HepG2 (cell line): ENCODE results near the gene GJD3. TPM values are rescaled to one million over a fixed set of nuclear protein-coding genes. Genes with fewer than 3 reads are reported as not detected.

Experiments
- ATAC-seq: fragments of 200-7000 bp; cut with Tn5 transposase; 3 replicates; pipeline ENCODE4 v1.9.1; 2020; ENCODE audit warnings: mild to moderate bottlenecking, moderate library complexity
- BruUV-seq: library from RNA; stranded (reverse); fragments of 400-500 nt; replicated peaks from 2 replicates; lab custom pipeline; 2021; lab: Mats Ljungman, UMichigan
- CTCF ChIA-PET: fragments of 300-600 bp; formaldehyde crosslinking; extraction: SDS; loops from one replicate; lab custom pipeline; 2021; ENCODE audit warnings: low total read pairs, inconsistent platforms, low intra/inter-chr PET ratio; lab: Yijun Ruan, JAX
- POLR2A ChIA-PET: fragments of 350-600 bp; sonication (Branson Sonifier 250); formaldehyde crosslinking; loops from one replicate; lab custom pipeline; 2020; ENCODE audit warnings: antibody characterized with exemption, inconsistent platforms; lab: Yijun Ruan, JAX
- DNase-seq: peaks from one replicate; pipeline ENCODE4 v3.0.0-alpha.2; 2015; ENCODE audit warnings: low spot score
- FAIRE-seq: peaks from 3 replicates; lab custom pipeline; 2011; peaks lifted over from hg19 to GRCh38; lab: Jason Lieb, UNC
- H2AFZ ChIP-seq: one replicate; pipeline ENCODE4 v1.6.1; 2011; ENCODE audit warnings: low read length, inconsistent platforms
- H3K27ac ChIP-seq: fragments of 300-600 bp; 3 replicates; pipeline ENCODE4 v1.8.0; 2011; ENCODE audit warnings: mixed run types, mild to moderate bottlenecking, mixed read lengths, low read length, inconsistent platforms; ENCODE audit not compliant: insufficient read depth; ENCODE audit errors: extremely low read length
- H3K27me3 ChIP-seq, 2 experiments: fragments of 200-600 bp in 1 of 2; 2 replicates in 1 of 2; 3 replicates in 1 of 2; pipeline versions ENCODE4 v1.6.0 to v1.8.0; 2011; ENCODE audit warnings: low read length in 2 of 2, mild to moderate bottlenecking in 2 of 2, moderate library complexity in 2 of 2, inconsistent platforms in 1 of 2; ENCODE audit not compliant: insufficient read depth in 2 of 2, control insufficient read depth in 1 of 2
- H3K36me3 ChIP-seq, 2 experiments: fragments of 200-600 bp in 1 of 2; replicated peaks in 1 of 2; 2 replicates in 1 of 2; 3 replicates in 1 of 2; pipeline versions ENCODE4 v1.5.1 to v1.8.0; 2011; ENCODE audit warnings: low read length in 2 of 2, inconsistent platforms in 1 of 2; ENCODE audit not compliant: insufficient read depth in 2 of 2, control insufficient read depth in 1 of 2
- H3K4me1 ChIP-seq: 2 replicates; pipeline ENCODE4 v1.5.1; 2012; ENCODE audit warnings: low read length, inconsistent platforms; ENCODE audit not compliant: insufficient read depth
- H3K4me2 ChIP-seq: 2 replicates; pipeline ENCODE4 v1.6.0; 2011; ENCODE audit warnings: low read depth, low read length, inconsistent platforms
- H3K4me3 ChIP-seq, 3 experiments: fragments of 200-600 bp in 1 of 3; sonication (generic), shearing (Covaris generic) in 1 of 3; replicated peaks in 1 of 3; 2 replicates each; pipeline ENCODE4 v1.5.1; 2011 to 2016; ENCODE audit warnings: low read length in 3 of 3, inconsistent platforms in 2 of 3, low read depth in 2 of 3, mild to moderate bottlenecking in 2 of 3, control low read depth in 1 of 3, mixed read lengths in 1 of 3; ENCODE audit not compliant: insufficient read depth in 1 of 3
- H3K79me2 ChIP-seq: one replicate; pipeline ENCODE4 v1.6.1; 2011; ENCODE audit warnings: low read length, inconsistent platforms; ENCODE audit not compliant: insufficient read depth
- H3K9ac ChIP-seq: 2 replicates; pipeline ENCODE4 v1.6.0; 2011; ENCODE audit warnings: mild to moderate bottlenecking, low read depth, low read length, inconsistent platforms; ENCODE audit not compliant: insufficient read depth
- H3K9me3 ChIP-seq: 2 replicates; pipeline ENCODE4 v1.5.1; 2012; ENCODE audit warnings: mild to moderate bottlenecking, low read length
- H4K20me1 ChIP-seq: 2 replicates; pipeline ENCODE4 v1.6.0; 2011; ENCODE audit warnings: inconsistent platforms, mild to moderate bottlenecking, low read length, moderate library complexity; ENCODE audit not compliant: insufficient read depth
- HNF4G ChIP-seq, 2 experiments: sonication (generic) in 1 of 2; formaldehyde crosslinking in 1 of 2; IDR thresholded peaks; 2 replicates each; pipeline versions ENCODE4 v1.4.0 to v1.6.1; 2011 to 2020; ENCODE audit warnings: borderline replicate concordance in 2 of 2, low read depth in 2 of 2, mild to moderate bottlenecking in 2 of 2, low read length in 1 of 2, missing genetic modification reagents in 1 of 2, moderate library complexity in 1 of 2
- MAFG ChIP-seq: sonication (generic); formaldehyde crosslinking; IDR thresholded peaks from 2 replicates; pipeline ENCODE4 v1.5.1; 2020; ENCODE audit warnings: mild to moderate bottlenecking, missing genetic modification reagents
- MLXIP ChIP-seq: sonication (generic); formaldehyde crosslinking; IDR thresholded peaks from 2 replicates; pipeline ENCODE4 v1.9.0; 2021; ENCODE audit warnings: missing genetic modification reagents, borderline replicate concordance
- POLR2AphosphoS2 ChIP-seq: IDR thresholded peaks from 2 replicates; pipeline ENCODE4 v1.6.1; 2011; ENCODE audit warnings: low read depth, low read length, improper control_type of control experiment
- TIGD3 ChIP-seq: sonication (generic); formaldehyde crosslinking; IDR thresholded peaks from 2 replicates; pipeline ENCODE4 v1.5.1; 2020; ENCODE audit warnings: mild to moderate bottlenecking, missing genetic modification reagents, borderline replicate concordance
- ZBTB43 ChIP-seq: sonication (generic); formaldehyde crosslinking; conservative IDR thresholded peaks from 2 replicates; pipeline ENCODE4 v1.4.0; 2020; ENCODE audit warnings: missing genetic modification reagents
- ZNF136 ChIP-seq: sonication (generic); formaldehyde crosslinking; IDR thresholded peaks from 2 replicates; pipeline ENCODE4 v1.8.1; 2022; ENCODE audit warnings: low read depth, mild to moderate bottlenecking, moderate library complexity, missing genetic modification reagents
- ZNF414 ChIP-seq: sonication (generic); formaldehyde crosslinking; IDR thresholded peaks from 2 replicates; pipeline ENCODE4 v1.5.0; 2020; ENCODE audit warnings: missing genetic modification reagents
- ZNF503 ChIP-seq: sonication (generic); formaldehyde crosslinking; IDR thresholded peaks from 2 replicates; pipeline ENCODE4 v1.4.0; 2020; ENCODE audit warnings: missing genetic modification reagents
- ZNF589 ChIP-seq: sonication (generic); formaldehyde crosslinking; conservative IDR thresholded peaks from 2 replicates; pipeline ENCODE4 v1.8.0; 2022; ENCODE audit warnings: mild to moderate bottlenecking, moderate library complexity, missing genetic modification reagents
- ZNF605 ChIP-seq: sonication (generic); formaldehyde crosslinking; IDR thresholded peaks from 2 replicates; pipeline ENCODE4 v1.8.0; 2022; ENCODE audit warnings: mild to moderate bottlenecking, missing genetic modification reagents
- ZNF629 ChIP-seq: sonication (generic); formaldehyde crosslinking; conservative IDR thresholded peaks from 2 replicates; pipeline ENCODE4 v1.5.0; 2020; ENCODE audit warnings: missing genetic modification reagents
- ZNF746 ChIP-seq: sonication (generic); formaldehyde crosslinking; IDR thresholded peaks from 2 replicates; pipeline ENCODE4 v1.8.0; 2022; ENCODE audit warnings: mild to moderate bottlenecking, missing genetic modification reagents
- ZNF768 ChIP-seq: sonication (generic); formaldehyde crosslinking; IDR thresholded peaks from 2 replicates; pipeline ENCODE4 v1.4.0; 2020; ENCODE audit warnings: missing genetic modification reagents
- WGBS: methylation state at CpG from one replicate; pipeline ENCODE4 v1.1.6; 2017; ENCODE audit warnings: low lambda C conversion rate; 5-methylcytosine and 5-hydroxymethylcytosine counted together
- in situ Hi-C: cut with HindIII; loops from 2 replicates; pipeline ENCODE4 v1.10.0; 2017; ENCODE audit warnings: low pct_unique_long_range_greater_than_20kb; ENCODE audit not compliant: extremely low pct_ligation_motif_present
- intact Hi-C: fragments of 100-400 bp; cut with micrococcal nuclease; formaldehyde crosslinking; loops from one replicate; pipeline ENCODE4 v1.10.0; 2022; ENCODE audit not compliant: unreplicated experiment
- polyA plus RNA-seq, 8 experiments: library from polyadenylated mRNA; depleted of rRNA in 3 of 8; stranded (reverse) in 7 of 8; unstranded in 1 of 8; fragments of >200 nt; fragmentation: Illumina TruSeq in 4 of 8; extraction: Trizol in 4 of 8; gene quantifications; 2 replicates each; pipeline versions ENCODE4 v1.2.1 to v1.2.3, GENCODE V29; 2011 to 2016; ENCODE audit warnings: low read depth in 4 of 8, missing spikeins in 1 of 8, mixed read lengths in 1 of 8; ENCODE audit not compliant: insufficient read depth in 1 of 8
- total RNA-seq, 5 experiments: library from RNA; depleted of rRNA; stranded (reverse); fragments of >200 nt; fragmentation: Illumina TruSeq; extraction: Trizol; gene quantifications; 2 replicates each; pipeline ENCODE4 v1.2.3, GENCODE V29; 2016; ENCODE audit warnings: low read depth in 1 of 5

Gene GJD3
- total and polyA plus RNA-seq, 2 of the 13 experiments (the other 11 are each of a cell fraction or from before 2014, with no cell fraction given), result not detected

GRCh38 chr17:40342504-40343218 lies 21.9 kb downstream of the GJD3 start:
- POLR2A ChIA-PET, result interaction anchor here (0.6 to 6.6 kb wide), 11 partner anchors 8 to 34 kb away, joined by 3 to 48 read pairs (median 24); partner anchors contain the start of gene RARA
- CTCF ChIA-PET, result no interaction called here
- H4K20me1 ChIP-seq, result peaks cover 16% of the 10 kb centered on the region
- H3K4me1 ChIP-seq, result peaks cover 60% of the 10 kb centered on the region
- H3K27me3 ChIP-seq, result no peaks in the 10 kb centered on the region
- intact Hi-C loops (no loop called here), in situ Hi-C loops (no loop called here)
- peaks cover 35% of the 10 kb centered on the region for H3K79me2 ChIP-seq
- peak overlapping the region; percentile 76 for H3K9ac ChIP-seq
- DNase-seq (no peak), ATAC-seq (no peak), FAIRE-seq (no peak)
- no peaks in the 10 kb centered on the region for H3K36me3 ChIP-seq
- H2AFZ ChIP-seq, result no peak overlapping the region
- H3K4me2 ChIP-seq, result peak overlapping the region; percentile 94
- H3K4me3 ChIP-seq, result peak overlapping the region; percentile 79 to 88 (median 84)
- no TSS peak for BruUV-seq
- H3K9me3 ChIP-seq, result no peaks in the 10 kb centered on the region
- WGBS, result 7% methylated on average over 18 of the region's 38 CpGs
- H3K27ac ChIP-seq, result peak overlapping the region; percentile 64
- TF ChIP-seq TIGD3 (CRISPR knock-in tag) (peak; percentile 58; the same call in 1 of the 2 replicates), ZNF768 (CRISPR knock-in tag) (0 out of 2 replicates have a peak, but pooled peaks have one; percentile 22), ZNF503 (CRISPR knock-in tag) (no peak), ZNF746 (CRISPR knock-in tag) (0 out of 2 replicates have a peak, but pooled peaks have one; percentile 9), ZBTB43 (CRISPR knock-in tag) (0 out of 2 replicates have a peak, but pooled peaks have one; percentile 4), ZNF589 (CRISPR knock-in tag) (0 out of 2 replicates have a peak, but pooled peaks have one; percentile 10), HNF4G (IDR thresholded peaks at IDR 0.05; ENCODE audit: borderline replicate concordance, low read depth, low read length) (no peak), HNF4G (CRISPR knock-in tag; IDR thresholded peaks at IDR 0.05; ENCODE audit: borderline replicate concordance, low read depth) (0 out of 2 replicates have a peak, but pooled peaks have one; percentile 17), ZNF414 (peak; percentile 2; the same call in 1 of the 2 replicates), MLXIP (CRISPR knock-in tag) (no peak), ZNF605 (CRISPR knock-in tag) (no peak), ZNF136 (CRISPR knock-in tag) (no peak), ZNF629 (CRISPR knock-in tag) (0 out of 2 replicates have a peak, but pooled peaks have one; percentile 11), POLR2AphosphoS2 (no peak), MAFG (CRISPR knock-in tag) (no peak)
